ENCODE measurements around the gene SLC35B1.
"Not testable (repeated sequence)": the region's sequence is repeated elsewhere in the genome, so short reads cannot be mapped to it uniquely, and the experiment has no call there.

Gene SLC35B1

GRCh38 chr17:49699966-49700575, 7.7 kb downstream of the SLC35B1 start:
- FAIRE-seq = no peak

- no peak for FAIRE-seq
Observed at GRCh38 chr17:49698005-49698404, 9.8 kb downstream of the SLC35B1 start.

- FAIRE-seq = no peak
Observed at GRCh38 chr17:49696233-49696761, 11.5 kb downstream of the SLC35B1 start.

GRCh38 chr17:49695698-49696232, 12.0 kb downstream of the SLC35B1 start:
- FAIRE-seq = no peak

GRCh38 chr17:49694847-49695697, 12.7 kb downstream of the SLC35B1 start:
- peak; percentile 92 for FAIRE-seq

GRCh38 chr17:49692751-49693150, 15.0 kb downstream of the SLC35B1 start:
- no peak for FAIRE-seq

- no peak for FAIRE-seq
Observed at GRCh38 chr17:49691677-49692191, 16.0 kb downstream of the SLC35B1 start.

- FAIRE-seq = peak; percentile 46
Observed at GRCh38 chr17:49691086-49691676, 16.6 kb downstream of the SLC35B1 start.

- FAIRE-seq = no peak
Observed at GRCh38 chr17:49690256-49690655, 17.5 kb downstream of the SLC35B1 start.

GRCh38 chr17:49688848-49689247, 18.9 kb downstream of the SLC35B1 start:
- FAIRE-seq = no peak

GRCh38 chr17:49687878-49688491, 19.8 kb downstream of the SLC35B1 start:
- FAIRE-seq = no peak

GRCh38 chr17:49681106-49681979, 26.4 kb downstream of the SLC35B1 start:
- FAIRE-seq = no peak

GRCh38 chr17:49680314-49680713, 27.4 kb downstream of the SLC35B1 start:
- no peak for FAIRE-seq

GRCh38 chr17:49677933-49678847, 29.6 kb downstream of the SLC35B1 start, which contains the start of gene SPOP:
SPOP (minus strand) TSS chr17:49678097; CDS start chr17:49622810, 55,287 bp downstream.
- peak; percentile 97 for FAIRE-seq

GRCh38 chr17:49677134-49677932, 30.4 kb downstream of the SLC35B1 start:
- FAIRE-seq = peak; percentile 44

- FAIRE-seq = no peak
Observed at GRCh38 chr17:49676276-49676868, 31.4 kb downstream of the SLC35B1 start.

- FAIRE-seq = no peak
Observed at GRCh38 chr17:49674507-49674906, 33.3 kb downstream of the SLC35B1 start.

- not testable (repeated sequence) for FAIRE-seq
Observed at GRCh38 chr17:49673679-49674078, 34.1 kb downstream of the SLC35B1 start.

GRCh38 chr17:49670641-49671040, 37.1 kb downstream of the SLC35B1 start:
- no peak for FAIRE-seq
